Measurements from ENCODE around the gene TMTC2. TPM values are rescaled to one million over a fixed set of nuclear protein-coding genes. Genes with fewer than 3 reads are reported as not detected.
A peak's percentile ranks its signal among the peaks of the same experiment; 100 is the strongest.
"Not testable (repeated sequence)": the region's sequence is repeated elsewhere in the genome, so short reads cannot be mapped to it uniquely, and the experiment has no call there.

TMTC2 gene
- polyA plus RNA-seq, 10 donors = 12.2 to 26.3 (median 16.2) TPM

DNA sequence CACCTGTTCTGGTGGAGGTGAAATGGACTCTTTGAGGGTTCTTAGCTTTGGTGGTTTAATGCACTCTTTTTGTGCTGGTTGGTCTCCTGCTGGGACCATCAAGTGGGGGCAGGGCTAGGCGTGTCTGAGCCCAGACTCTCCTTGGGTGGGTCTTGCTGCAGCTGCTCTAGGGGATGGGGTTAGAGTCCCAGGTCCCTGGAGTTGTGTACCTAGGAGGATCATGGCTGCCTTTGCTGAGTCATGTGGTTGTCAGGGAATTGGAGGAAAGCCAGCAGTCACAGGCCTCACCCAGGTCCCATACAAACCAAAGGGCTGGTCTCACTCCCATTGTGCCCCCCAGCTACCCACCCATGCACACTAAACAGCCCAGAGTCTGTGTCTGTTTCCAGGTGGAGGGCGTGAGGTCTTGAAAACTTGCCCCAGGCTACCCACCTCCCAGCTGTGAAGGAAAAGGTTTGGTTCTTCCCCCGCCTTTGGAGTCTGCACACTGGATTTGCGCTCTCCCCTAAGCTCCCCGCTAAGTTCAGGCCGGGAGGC is 387.7 kb downstream of the TMTC2 start:
- no peak for DNase-seq

DNA sequence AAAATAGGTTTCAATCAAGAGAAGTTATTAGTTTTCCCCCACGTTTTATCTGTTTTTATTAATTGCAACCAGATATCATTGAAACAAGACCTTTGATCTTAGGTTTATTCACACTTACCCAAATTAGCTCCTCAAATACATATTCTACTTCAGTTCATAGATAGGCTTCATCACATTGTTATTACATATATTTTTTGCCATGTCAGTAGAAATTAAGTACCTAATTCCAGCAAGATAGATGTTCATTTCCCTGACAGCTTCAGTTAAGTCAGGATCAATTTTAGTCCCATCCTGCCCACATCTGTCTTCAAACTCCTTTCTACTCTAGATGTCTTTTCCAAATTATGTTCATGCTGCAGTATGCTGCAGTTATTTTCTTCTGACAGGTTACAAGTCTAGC is 388.8 kb downstream of the TMTC2 start:
- DNase-seq = no peak

DNA sequence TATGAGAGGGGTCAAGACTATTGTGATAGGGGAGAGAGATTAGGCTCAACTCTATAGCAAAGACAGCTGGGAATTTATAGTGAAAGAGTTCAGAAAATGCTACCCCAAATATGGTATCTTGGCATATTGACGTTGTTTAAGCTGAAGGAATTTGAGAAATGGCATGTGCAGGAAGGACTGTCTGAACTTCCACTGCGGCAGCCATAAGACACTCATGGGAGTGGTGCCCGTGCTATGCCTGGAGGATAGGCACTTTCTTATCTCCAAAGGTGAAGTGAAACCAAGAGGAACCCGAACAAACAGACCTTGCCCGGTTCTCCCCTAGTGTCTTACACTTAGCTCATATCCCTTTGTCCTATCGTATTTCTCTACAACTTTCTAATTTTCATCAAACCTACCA is 390.3 kb downstream of the TMTC2 start:
- no peak for DNase-seq

DNA sequence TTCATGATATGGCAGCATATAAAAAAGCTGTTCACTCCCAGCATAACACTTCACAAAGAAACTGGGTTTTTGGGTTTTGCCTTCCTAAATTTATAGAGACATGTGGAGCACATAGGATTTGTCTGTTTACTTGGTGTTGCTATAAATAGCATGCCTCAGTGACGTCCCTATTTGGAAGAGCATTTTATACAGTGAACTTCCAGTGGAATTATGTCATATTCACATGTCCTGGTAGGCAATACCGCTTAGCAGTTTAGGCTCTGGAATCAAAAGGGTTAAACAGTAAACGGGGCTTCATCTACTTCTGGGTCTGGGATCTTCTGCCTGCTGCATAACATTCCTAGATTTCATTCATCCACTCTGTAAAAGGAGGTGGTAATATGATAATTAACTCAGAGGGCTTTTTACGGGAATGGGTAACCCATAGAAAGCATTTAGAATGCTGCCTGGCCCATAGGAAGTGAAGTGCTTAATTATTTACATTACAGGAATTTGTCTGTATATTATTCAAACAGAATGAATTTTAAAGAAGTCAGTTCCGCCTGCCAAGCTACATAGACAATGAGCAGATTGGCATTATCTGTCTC is 396.1 kb downstream of the TMTC2 start:
- DNase-seq = peak; percentile 22 to 71 (median 28)

DNA sequence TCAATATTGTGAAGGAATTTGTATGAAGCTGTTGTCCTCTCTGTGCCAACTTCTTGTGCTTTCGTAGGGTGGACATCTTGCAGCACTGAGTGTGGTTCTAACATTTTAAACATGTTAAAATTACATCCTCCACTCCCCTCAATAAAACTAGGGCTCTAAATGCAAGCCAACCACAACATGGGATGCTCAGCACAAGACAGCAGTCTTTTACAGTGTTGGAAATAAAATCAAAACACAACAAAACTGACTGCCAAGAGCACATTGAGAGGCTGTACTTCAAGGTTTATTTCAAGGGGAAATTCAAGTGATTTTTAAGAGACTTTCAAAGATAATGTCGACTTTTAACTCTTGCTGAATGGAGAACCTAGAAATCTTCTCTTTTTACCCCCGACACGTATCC is 396.9 kb downstream of the TMTC2 start:
- peak in 2 of 3 donors; percentile 18 to 57 for DNase-seq

DNA sequence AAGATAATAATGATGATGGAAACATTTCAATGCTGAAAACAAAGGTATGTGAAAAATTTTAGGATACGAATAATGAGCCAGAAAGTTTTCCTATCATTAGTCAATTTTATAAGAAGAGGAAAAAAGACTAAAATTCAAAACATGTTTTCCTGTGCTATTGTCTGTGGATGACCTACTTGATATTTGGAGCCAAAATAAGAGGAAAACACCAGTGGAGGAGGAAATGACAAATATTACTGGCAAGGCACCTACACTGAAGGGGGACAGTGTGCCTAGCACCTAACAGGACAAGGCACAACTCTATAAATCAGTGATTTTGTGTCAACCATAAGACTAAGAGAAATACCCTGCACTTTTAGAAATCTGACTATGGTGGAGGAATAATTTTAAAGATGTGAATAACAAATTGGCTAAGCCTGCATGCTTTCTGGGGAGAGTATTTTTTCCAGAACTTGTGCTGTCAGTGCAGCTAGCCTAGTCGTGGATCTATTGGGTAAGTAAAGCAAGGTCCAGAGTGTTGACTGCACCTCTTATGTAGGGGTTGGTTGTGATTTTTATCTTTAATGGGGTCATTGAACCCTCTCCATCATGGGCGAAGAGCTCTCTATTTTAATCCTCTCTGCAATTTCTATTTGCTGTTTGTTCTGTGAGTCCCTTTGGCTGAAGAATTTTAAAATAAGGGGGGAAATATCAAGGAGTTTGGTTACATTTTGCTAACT is 398.0 kb downstream of the TMTC2 start:
- peak in 1 of 3 donors; percentile 22 for DNase-seq

DNA sequence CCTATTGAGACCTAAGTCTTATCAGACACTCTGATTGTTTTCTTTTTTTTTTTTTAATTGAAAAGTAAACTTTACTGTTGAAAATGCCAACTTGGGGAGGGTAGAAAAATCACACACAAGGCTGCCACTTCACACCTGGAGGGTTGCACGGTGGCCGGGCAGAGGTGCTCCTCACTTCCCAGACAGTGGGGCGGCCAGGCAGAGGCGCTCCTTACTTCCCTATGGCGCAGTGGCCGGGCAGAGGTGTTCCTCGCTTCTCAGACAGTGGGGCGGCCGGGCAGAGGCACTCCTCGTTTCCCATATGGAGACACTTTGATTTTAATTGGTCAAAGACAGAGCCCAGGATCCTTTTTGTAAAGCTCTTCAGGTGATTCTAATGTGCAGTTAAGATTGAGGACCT is 399.3 kb downstream of the TMTC2 start:
- no peak for DNase-seq

DNA sequence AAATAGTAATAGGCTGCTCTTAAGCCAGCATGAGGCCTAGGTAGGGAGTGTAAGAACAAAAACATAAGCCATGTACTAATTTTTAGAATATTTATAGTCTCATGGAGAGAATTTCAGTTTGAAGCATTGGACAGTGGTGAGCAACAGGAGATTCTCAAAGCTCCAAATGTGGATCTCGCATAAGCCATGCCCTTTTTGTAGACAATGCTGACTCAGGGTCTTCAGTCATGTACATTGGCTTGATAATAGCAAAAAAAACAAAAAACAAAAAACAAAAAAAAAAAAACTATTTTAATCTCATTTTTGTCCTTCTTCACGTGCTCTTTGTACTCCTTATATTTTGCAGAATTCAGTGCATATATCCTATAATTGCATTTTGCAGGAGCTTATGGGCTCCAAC is 402.9 kb downstream of the TMTC2 start:
- DNase-seq = no peak

DNA sequence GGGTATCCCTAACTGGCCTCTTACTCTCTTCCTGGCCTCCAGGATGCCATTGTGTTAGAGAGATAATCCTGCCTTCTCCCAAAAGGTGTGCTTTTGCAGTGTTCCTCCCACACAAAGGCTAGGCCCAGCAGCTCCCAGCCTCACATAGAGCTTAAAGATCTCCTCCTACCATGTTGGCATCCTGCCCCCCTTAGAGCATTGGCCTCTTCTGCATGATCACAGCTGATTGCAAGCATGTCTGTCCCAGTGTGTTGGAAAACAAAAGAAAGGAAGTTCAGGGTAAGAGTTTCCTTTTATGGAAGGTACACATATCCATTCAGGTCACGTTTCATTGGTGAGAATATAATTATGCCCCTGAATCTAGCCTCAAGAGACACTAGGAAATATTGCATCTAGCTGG is 405.4 kb downstream of the TMTC2 start:
- DNase-seq = no peak

DNA sequence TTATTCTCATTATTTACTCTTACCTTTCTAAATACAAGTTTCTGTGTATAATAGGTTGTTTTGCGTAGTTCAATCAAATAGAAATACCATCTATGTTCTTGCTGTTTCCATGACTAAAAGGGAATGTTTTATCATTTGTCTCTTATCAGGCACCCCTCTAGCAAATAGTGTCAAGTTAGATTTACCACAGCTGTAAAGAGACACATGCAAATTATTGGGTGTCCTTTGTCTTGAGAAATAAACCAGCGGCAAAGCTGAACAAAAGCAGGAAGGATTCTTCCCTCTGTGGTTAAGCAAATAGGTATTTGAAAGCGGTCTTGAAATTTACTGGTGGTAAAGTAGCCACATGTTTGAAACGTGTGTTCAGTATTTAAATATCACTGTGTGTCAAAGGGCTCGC is 405.9 kb downstream of the TMTC2 start:
- no peak for DNase-seq

DNA sequence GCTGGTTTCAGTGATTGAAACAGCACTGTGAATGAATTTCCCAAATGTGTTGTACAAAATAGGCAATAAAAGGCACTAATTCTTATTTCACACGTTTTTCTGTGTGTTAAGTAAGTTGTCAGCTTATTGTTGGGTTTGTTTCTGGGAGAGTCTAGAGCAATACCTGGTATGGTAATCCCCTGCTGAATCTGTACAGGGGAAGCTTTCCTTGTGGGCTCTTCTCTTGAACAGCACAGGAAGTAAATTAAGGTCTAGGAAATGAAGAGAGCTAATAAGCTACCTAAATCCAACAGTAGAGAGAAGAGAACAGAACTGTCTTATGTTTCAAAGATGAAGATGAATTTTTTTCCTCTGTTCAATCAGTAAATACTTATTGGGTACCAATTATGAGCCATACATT is 406.7 kb downstream of the TMTC2 start:
- DNase-seq = no peak

DNA sequence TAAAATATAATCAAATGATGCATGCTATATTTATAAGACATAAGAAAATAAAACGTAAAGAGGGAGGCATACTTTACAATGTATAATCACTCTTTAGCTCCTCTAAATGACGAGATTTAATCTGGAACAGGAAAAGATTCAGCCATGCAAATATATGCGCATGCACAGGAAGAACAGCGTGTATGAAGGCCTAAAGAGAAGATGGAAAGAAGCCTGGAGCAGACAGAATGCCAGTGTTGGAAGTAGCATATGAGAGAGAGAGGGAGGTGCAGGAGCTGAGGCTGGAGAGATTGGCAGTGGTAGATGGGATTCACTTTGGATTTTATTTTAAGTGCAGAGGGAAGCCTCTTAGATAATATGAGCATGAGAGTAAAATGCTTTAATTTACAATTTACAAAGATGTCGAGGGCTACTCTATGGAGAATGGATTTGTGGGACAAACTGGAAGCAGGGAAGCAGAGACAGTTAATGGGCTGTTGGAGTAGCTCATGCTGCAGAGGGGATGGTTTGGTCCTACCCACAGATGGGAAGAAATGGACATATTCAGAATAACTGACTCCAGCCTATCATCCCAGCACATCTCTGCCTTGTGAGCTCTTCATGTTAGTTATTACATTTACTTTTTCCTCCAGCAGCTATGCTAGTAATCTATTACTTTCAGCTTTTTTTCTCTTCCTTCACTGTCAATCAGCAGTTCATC is 411.1 kb downstream of the TMTC2 start:
- no peak for DNase-seq

DNA sequence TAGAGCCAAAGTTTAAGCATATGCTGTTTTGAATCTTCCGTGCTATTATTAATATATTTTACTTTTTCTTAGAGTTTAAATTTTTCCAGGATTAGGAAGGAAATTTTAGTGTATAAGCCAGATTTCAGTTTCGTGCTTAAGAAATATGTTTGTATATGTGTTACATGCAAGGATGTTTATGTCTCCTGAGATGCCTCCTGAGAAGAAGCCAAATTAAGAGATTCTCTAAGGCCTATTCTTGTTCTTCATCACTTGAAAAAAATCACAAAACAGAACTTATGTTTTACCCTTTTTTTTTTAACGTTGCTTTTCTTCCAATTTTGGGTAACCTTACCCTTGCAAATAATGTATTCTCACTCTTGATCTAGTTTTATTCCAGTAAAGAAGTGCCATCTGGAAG is 412.7 kb downstream of the TMTC2 start:
- peak in 1 of 3 donors; percentile 61 for DNase-seq

DNA sequence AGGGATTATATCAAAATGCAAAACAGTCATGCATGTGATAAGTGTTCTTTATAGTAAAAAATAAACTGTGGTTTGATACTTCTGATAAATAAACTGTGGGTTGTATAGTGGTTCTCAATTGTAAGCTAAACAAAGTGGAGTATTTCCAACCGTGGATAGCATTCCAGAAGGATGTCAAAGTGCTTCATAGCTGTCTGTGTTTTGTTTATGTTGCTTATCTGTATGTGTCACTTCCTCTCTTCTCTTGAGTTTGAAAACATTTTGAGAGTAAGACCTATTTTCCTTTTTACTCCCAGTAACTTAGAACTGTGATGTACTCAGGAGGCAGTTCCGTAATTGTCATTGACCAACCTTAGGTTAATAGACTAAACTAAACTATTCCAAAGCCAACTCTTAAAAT is 415.8 kb downstream of the TMTC2 start:
- DNase-seq = no peak

DNA sequence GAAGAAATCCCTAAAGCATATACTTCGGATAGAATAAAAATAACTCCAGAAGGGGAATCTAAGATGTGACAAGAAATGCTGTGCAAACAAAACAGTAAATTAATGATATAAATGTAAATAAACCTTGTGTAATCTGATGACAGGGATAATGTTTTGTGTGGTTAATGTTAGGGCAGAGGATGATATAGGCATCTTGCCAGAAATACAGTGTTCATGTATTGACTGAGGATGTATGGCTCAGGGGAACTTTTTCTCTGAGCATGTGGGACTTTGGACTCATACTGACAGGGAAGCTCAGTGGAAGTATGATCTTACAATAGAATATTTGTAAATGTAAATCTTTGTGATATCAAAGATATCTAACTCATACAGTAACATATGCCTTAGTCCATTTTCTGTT is 420.2 kb downstream of the TMTC2 start:
- no peak for DNase-seq

DNA sequence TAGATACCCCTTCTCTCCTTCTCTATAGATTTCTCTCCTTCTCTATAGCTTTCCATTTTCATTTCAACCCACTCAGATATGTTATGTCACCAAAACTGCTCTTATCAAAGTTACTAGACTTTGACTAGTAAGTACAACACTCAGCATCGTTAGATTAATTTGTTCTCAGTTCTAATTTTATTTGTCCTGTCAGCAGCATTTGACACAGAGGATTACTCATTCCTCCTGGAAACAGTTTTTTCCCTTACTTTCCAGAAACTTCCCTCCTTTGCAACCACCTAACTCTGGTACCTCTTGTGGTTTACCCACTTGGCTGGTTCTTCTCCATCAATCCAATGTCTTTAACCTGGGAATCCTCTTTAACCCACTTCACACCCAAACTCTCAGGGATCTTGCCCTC is 423.7 kb downstream of the TMTC2 start:
- no peak for DNase-seq

DNA sequence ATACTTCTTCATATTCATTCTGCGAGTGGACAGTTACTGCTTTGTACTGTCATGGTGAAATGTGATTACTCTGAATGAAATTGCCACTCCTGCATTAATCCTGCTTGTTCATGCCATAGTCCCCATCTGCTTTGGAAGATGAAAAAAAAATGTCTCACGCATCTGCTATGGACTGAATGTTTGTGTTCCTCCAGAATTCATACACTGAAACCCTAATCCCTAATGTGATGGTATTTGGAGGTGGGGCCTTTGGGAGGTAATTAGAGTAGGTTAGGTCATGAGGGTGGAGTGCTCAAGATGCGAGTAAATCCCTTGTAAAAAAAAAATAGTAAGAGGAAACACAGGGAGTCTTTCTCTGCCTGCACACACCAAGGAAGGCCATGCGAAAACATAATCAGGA is 427.2 kb downstream of the TMTC2 start:
- DNase-seq = peak in 2 of 3 donors; percentile 19 to 62

DNA sequence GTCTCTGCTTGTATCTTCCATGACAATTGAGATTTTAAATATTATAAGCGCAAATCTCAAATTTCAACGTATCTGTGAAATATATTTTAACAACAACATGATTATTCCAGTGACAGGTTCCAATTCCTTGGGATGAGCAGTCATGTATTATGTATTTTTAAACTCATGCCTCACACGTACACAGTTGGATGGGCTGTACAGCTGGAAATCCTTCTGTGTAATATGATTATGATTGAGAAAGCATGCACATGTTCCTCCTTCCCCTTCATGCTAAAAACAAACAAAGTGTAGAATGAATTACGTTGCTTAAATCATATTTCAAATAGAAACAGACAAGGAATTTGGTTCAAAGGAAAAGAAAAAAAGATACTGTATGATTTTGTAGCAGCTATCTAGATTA is 428.3 kb downstream of the TMTC2 start:
- DNase-seq = peak; percentile 30 to 78 (median 38)

DNA sequence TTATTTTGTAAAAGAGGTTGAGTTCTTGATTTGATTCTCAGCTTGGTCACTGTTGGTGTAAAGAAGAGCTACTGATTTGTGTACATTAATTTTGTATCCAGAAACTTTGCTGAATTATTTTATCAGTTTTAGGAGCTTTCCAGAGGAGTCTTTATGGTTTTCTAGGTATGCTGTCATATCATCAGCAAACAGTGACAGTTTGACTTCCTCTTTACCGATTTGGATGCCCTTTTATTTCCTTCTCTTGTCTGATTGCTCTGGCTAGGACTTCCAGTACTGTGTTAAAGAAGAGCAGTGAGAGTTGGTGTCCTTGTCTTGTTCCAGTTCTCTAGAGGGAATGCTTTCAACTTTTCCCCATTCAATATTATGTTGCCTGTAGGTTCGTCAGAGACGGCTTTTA is 431.2 kb downstream of the TMTC2 start:
- DNase-seq = not testable (repeated sequence)

DNA sequence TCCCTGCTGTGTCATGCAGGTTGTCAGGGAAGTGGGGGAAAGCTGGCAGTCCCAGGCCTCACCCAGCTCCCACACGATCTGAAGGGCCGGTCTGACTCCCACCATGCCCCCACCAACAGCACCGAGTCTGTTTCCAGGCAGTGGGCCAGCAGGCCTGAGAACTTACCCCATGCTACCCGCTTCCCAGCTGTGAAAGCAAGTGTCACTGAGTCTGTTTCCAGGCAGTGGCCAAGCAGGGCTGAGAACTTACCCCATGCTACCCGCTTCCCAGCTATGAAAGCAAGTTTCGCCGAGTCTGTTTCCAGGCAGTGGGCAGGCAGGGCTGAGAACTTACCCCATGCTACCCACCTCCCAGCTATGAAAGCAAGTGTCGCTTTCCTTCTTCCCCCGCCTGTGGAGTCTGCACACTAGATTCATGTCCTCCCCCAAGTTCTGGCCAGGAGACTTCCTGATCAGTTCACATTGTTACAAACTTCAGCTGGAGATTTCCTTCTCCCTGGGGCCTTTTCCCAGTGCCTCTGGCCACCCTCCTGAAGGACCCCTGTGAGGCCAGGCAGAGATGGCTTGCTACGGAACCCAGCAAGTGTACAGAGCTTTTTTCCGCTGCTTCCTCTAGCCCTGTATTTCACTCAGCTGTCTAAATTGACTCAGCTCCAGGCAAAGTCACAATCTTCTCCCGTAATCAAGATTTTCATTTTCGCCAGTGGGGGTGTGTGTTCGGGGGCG is 435.4 kb downstream of the TMTC2 start:
- no peak for DNase-seq

DNA sequence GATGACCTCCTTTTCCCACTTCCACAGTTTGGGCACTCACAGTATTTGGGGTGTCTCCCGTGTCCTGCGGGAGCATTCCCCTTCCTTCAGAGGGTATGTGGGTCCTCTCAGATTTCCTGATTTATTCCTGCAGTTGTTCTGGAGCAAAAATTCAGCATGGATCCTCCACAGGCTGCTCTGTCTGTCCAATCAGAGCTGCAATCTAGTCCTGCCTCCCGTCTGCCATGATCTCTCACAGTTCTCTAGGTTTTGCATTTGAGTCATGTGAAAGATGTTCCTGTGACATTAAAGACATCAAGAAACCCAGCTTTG is 435.9 kb downstream of the TMTC2 start:
- DNase-seq = no peak

DNA sequence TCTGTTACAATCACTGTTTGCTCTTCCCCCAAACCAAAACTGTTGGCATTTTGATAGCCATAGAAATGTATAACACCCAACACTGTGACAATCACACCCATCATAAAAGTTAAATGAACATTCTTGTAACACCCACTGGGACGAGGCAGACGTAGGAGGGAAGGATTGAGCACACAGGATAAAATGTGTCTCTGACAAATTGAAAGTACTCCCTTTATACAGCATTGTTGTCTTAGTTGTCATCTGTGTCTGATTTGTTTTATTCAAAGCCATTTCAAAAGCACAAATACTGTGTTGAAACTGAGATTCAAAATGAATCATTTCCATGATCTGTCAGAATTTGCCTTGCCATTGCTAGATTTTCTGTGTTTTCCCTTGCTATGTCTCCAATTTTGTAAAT is 436.3 kb downstream of the TMTC2 start:
- no peak for DNase-seq

DNA sequence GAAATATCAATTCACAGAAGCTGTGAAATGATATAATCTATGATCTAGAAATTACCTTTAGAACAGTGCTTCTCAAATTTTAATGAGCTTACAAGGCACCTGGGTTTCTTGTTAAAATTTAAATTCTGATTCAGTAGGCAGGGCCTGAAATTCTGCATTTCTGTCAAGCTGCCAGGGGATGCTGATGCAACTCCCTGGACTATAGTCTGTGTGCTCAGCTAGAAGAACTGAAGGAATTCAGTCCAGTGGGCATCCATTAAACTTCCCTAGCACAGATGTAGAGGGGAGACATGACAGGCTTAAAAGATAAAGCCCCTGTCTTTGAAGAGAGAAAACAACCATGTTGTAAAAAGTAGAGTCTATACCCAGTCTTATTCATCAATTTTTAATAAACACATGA is 441.8 kb downstream of the TMTC2 start:
- DNase-seq = no peak
